GM21723 (cell line): ENCODE measurements around the gene ATP8B1.

ENCODE experiments used
- ATAC-seq: cut with Tn5 transposase; IDR thresholded peaks from one replicate; pipeline ENCODE4 v1.9.1; 2021; ENCODE audit warnings: mild to moderate bottlenecking, moderate library complexity; ENCODE audit not compliant: unreplicated experiment

The ATP8B1 gene

GRCh38 chr18:57794951-57795728 lies 8.0 kb downstream of the ATP8B1 start:
- no peak for ATAC-seq

GRCh38 chr18:57793302-57793986 lies 9.7 kb downstream of the ATP8B1 start:
- ATAC-seq: no peak

GRCh38 chr18:57792631-57793301 lies 10.3 kb downstream of the ATP8B1 start:
- ATAC-seq: no peak

DNA sequence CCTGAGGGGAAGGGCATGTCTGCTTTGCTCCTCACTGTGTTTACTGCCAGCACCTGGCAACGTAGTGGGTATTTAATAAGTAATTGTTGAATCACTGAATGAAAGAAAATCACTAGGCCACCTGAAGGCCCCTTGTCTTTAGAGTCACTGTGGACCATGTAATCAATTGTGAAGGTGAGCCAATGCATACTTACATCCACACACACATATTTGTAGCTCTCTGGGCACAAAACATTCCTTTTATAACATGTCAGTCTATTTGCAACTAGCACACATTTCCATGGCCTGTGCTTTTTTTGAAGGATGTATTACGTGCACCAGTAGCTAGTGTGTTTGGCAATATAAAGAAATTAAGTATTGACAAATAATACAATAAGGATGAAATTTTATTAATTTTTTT lies 11.2 kb downstream of the ATP8B1 start:
- no peak for ATAC-seq

- ATAC-seq: no peak
These were observed 11.9 kb downstream of the ATP8B1 start for GRCh38 chr18:57791192-57791591.

GRCh38 chr18:57790316-57790715 lies 12.8 kb downstream of the ATP8B1 start:
- ATAC-seq: no peak

DNA sequence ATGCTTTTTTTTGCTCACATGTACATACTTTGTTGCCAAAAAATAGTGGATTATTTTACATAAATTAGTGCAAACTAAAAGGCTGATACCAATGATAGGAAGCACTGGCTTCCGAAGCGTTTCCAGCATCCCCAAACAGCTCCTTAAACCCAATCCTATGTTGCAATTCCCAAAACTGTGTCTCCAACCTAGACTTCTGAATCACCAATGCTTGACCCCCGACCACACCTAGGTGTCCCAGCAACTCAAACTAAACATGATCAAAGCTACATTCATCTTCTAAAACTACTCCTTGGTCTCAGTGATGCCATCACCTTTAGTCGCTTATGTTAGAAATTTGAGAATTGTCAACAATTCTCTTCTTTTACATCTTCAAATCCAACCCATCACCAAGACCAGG lies 13.4 kb downstream of the ATP8B1 start:
- ATAC-seq: no peak

DNA sequence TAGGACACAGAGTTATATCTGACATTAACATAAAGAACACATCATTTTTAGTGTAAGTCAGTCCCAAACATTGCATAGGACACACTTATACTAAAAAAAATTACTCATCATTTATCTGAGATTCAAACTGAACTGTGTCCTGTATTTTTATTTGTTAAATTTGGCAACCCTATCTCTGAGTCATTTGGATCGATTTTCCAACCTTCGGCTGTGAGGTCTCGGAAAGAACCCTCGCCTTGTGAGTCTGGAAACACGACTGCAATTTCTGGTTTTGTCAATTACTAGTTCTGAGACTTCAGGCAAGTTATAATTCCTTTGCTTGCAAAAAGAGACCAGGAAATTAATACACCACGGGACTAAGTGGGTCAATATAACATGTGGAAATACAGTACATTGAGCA lies 14.0 kb downstream of the ATP8B1 start:
- ATAC-seq: no peak

DNA sequence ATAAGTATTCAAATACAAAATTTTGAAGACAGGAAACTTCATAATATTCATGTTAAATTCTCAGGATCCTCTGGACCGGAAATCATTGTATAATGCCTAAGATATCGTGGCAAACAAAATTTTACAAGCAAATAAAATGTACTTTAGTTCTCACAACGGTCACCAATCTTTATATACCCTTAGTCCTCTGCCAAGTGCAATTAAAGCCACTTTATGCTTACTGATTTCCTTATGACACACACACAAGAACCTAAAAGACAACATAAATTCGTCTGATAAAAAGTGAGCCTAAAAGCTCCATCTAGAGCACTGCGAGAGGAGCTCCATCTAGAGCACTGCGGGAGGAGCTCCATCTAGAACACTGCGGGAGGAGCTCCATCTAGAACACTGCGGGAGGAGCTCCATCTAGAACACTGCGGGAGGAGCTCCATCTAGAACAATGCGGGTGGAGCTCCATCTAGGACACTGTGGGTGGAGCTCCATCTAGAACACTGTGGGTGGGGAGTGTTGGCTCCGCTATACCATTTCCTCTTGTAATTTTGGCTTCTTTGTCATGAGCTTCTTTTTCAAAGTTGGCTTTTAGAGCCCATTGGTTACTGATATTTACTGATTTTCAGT lies 15.9 kb downstream of the ATP8B1 start:
- no peak for ATAC-seq

DNA sequence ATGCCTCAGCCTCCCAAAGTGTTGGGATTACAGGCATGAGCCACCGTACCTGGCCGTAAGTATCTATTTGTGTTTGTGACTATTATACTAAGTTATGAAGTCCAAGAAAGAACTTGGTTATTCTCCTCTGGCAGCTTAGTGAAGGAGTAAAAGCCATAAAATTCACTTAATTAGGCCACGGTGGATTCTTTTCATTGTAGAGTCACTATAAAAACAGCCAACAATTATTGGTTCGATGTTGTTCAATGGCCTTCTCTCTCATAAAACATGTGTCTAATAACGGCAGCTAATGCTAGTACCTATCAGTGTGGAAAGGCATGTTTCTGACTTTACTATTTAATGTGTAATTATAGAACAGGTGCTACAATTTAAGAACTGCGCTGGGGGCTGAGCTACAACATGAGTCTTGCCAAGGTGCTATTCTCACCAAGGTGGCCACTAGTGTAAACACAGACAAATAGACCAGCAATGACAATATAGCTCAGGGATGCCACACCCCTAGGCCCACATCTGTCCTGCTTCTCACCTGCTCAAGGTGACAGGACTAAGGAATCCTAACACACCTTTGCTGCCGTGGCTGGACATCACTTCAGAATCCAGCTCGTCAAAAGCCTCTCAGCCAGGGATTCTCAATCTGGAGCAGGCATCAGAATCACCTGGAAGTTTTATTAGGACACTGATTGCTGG lies 17.2 kb downstream of the ATP8B1 start:
- ATAC-seq: no peak

DNA sequence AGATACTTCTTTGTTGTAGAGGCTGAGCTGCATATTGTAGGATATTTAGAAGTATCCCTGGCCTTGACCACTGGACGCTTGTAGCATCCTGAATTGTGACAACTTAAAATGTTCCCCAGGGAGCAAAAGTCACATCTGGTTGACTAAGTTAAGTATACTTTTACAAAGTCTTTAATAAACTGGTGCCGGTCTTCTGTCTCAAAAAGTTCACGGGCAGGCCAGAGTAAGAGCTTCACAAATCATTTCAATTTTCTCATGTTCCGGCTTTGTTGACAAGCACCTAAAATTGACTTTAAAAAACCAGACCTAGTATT lies 18.4 kb downstream of the ATP8B1 start:
- no peak for ATAC-seq

- no peak for ATAC-seq
These were observed 18.9 kb downstream of the ATP8B1 start for GRCh38 chr18:57784034-57784800.

DNA sequence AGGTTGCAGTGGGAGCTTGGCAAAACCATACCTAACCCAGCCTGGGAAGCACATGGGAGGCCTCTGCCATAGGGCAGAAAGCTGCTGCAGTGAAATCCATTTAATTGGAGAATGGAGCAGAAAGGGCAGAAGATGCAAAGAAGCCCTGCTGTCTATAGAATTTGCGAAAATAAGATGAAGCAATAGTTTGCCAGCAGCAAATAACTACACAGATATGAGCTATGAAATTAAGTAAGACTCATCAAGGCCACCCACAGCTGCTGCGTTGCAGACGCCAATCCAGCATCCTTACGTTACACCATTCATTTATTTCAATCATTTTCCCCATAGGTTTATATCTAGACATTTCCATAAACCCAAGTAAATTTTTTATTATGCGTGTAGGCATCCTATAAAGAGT lies 21.1 kb downstream of the ATP8B1 start:
- no peak for ATAC-seq

- peak; percentile 68 for ATAC-seq
These were observed 22.3 kb downstream of the ATP8B1 start for GRCh38 chr18:57780706-57781347.

GRCh38 chr18:57780318-57780705 lies 22.8 kb downstream of the ATP8B1 start:
- no peak for ATAC-seq

- no peak for ATAC-seq
These were observed 26.3 kb downstream of the ATP8B1 start for GRCh38 chr18:57776767-57777166.

GRCh38 chr18:57776354-57776753 lies 26.8 kb downstream of the ATP8B1 start:
- no peak for ATAC-seq

DNA sequence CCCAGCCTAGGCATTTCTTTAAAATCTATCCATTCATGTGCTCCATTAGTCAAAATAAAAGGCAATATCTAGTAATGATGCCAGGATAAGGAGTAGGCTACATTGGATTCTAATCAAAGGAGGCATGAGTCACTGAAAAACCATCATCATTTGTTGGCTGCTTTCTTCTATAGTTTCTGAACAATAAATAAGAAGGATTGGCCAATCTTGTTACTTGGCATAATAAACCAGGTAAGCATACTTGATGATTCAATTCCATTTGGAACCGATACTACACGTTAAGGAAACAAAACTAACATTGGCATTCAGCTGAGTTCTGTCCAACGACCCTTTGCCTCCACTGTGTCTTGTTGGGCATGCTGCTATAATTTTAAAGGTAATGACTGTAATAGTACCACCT lies 27.2 kb downstream of the ATP8B1 start:
- ATAC-seq: no peak

- ATAC-seq: no peak
These were observed 30.7 kb downstream of the ATP8B1 start for GRCh38 chr18:57772387-57772799.

DNA sequence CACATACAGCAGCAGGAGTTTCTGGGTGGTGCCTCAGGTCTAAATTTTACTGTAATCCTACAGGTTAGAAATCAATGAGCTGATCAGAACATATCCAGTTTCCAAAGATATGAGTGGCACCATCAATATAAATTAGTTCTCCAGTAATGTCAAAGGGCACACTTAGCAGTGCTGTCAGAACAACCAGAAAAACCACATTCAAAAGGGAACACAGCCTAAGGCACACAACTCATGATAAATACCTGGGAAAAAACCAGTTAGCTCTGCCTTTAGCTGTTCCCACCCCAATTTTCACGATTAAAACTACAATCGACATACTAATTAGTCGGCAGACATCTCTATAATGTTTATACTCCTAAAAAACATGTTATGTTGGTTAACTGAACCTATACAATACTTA lies 31.5 kb downstream of the ATP8B1 start:
- ATAC-seq: no peak
